ENCODE results near the gene NADK2. TPM values are rescaled to one million over a fixed set of nuclear protein-coding genes. Genes with fewer than 3 reads are reported as not detected.

The NADK2 gene
- total and polyA plus RNA-seq, 3 experiments from 2014 or later = 7.9 to 24.3 (median 22.7) TPM

DNA sequence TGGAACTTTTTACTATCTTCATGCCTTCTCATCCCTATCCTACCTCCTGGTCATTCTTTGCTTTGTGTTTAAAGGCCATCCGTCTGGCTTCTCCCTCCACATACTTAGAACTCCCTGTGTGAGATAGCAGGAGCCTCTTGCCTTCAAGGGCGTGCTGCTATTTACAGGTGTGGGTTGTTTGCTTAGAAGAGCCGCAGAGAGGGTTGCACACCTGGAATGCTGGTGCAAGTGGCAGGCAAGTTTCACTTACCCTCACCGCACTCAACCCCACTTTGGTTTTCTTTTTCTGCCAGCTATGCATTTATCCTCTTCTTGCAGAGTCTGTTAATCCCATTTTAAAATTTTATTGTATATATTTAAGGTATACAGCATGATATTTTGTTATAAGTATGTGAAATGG lies 77.3 kb downstream of the NADK2 start:
- Mint-ChIP-seq H3K27ac (no peak overlapping the region), H3K36me3 (peaks cover 11 to 91% (median 38%) of the 10 kb centered on the region in 3 donors), H3K4me3 (no peak overlapping the region), H3K9me3 (no peaks in the 10 kb centered on the region), H3K4me1 (peaks cover 10 to 46% (median 44%) of the 10 kb centered on the region in 3 donors), H3K27me3 (no peaks in the 10 kb centered on the region)
- Histone ChIP-seq H3K36me3 (ENCODE audit: insufficient read depth, low read length) (peaks cover 14% of the 10 kb centered on the region), H3K4me1 (ENCODE audit: insufficient read depth, low read length) (peaks cover 8% of the 10 kb centered on the region), H3K27ac (ENCODE audit: low read depth, low read length) (no peak overlapping the region), H3K9me3 (ENCODE audit: low read length) (no peaks in the 10 kb centered on the region), H3K4me3 (ENCODE audit: low read length) (no peak overlapping the region), H3K27me3 (ENCODE audit: insufficient read depth, low read length, poor library complexity, severe bottlenecking) (no peaks in the 10 kb centered on the region)
- POLR2A ChIA-PET = no interaction called here
- CTCF ChIA-PET = no interaction called here
- DNase-seq = no peak

DNA sequence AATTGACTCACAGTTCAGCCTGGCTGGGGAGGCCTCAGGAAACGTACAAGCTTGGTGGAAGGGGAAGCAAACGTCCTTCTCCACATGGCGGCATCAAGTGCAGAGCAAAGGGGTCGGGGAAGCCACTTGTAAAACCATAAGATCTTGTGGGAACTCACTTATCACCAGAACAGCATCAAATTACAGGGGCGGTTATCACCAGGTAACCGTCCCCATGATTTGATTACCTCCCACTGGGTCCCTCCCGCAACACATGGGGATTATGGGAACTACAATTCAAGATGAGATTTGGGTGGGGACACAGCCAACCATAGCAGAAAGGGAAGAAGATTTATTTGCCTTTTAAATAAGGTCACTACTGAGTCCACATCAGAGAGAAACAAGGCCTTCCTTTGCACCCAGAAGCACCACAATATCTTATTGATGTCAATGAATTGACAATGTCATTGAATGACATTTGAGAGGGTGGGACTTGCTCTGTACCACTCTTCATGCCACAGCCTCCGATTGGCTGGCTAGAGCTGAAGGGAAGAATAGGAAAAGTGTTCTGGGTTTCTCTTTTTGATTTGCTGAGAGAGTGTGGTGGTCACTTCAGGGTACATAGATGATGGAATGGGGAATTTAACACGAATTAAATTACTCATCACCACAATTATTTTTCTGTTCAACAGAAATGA lies 78.8 kb downstream of the NADK2 start:
- H3K36me3 Mint-ChIP-seq = peaks cover 11 to 92% (median 33%) of the 10 kb centered on the region in 3 donors
- no peak overlapping the region for H3K4me3 ChIP-seq (ENCODE audit: low read length)
- no peak overlapping the region for H3K27ac Mint-ChIP-seq
- peaks cover 9% of the 10 kb centered on the region for H3K36me3 ChIP-seq (ENCODE audit: insufficient read depth, low read length)
- H3K9me3 Mint-ChIP-seq = no peaks in the 10 kb centered on the region
- peaks cover 16 to 47% (median 41%) of the 10 kb centered on the region in 3 donors for H3K4me1 Mint-ChIP-seq
- ChIA-PET CTCF (no interaction called here), POLR2A (no interaction called here)
- H3K9me3 ChIP-seq (ENCODE audit: low read length) = no peaks in the 10 kb centered on the region
- no peaks in the 10 kb centered on the region for H3K27me3 Mint-ChIP-seq
- H3K27ac ChIP-seq (ENCODE audit: low read depth, low read length) = no peak overlapping the region
- no peaks in the 10 kb centered on the region for H3K4me1 ChIP-seq (ENCODE audit: insufficient read depth, low read length)
- DNase-seq = no peak
- no peak overlapping the region for H3K4me3 Mint-ChIP-seq
- no peaks in the 10 kb centered on the region for H3K27me3 ChIP-seq (ENCODE audit: insufficient read depth, low read length, poor library complexity, severe bottlenecking)

DNA sequence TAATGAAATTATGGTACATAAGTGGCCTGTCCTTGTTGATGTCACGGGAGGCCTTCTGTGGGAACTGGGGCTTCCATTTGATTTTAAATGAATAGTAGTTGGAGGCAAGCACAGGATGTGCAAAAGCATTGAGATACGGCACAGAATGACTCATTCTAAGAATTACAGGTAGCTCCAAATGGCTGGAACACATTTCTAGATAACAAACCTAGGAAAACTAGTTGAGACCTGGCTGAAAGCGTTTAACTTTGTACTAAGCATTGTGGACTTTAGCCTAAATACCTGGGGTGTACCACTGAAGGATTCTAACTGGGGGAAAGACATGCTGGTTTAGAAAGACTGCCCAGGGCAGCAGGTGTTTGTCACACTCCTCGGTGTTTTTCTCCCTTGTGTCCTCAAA lies 80.4 kb downstream of the NADK2 start:
- H3K9me3 Mint-ChIP-seq = no peaks in the 10 kb centered on the region
- H3K27me3 Mint-ChIP-seq = no peaks in the 10 kb centered on the region
- Histone ChIP-seq H3K4me1 (ENCODE audit: insufficient read depth, low read length) (no peaks in the 10 kb centered on the region), H3K9me3 (ENCODE audit: low read length) (no peaks in the 10 kb centered on the region), H3K27ac (ENCODE audit: low read depth, low read length) (no peak overlapping the region), H3K27me3 (ENCODE audit: insufficient read depth, low read length, poor library complexity, severe bottlenecking) (no peaks in the 10 kb centered on the region), H3K36me3 (ENCODE audit: insufficient read depth, low read length) (peaks cover 9% of the 10 kb centered on the region), H3K4me3 (ENCODE audit: low read length) (no peak overlapping the region)
- H3K27ac Mint-ChIP-seq = peak overlapping the region in 2 of 8 donors; percentile 13 to 55
- ChIA-PET CTCF (interaction anchor here (1.2 kb wide), 1 partner anchor 19 kb away, joined by 4 read pairs; no protein-coding TSS in a partner anchor), POLR2A (interaction anchor here (0.6 kb wide), 1 partner anchor 52 kb away, joined by 3 read pairs; no protein-coding TSS in a partner anchor)
- peaks cover 5 to 92% (median 35%) of the 10 kb centered on the region in 3 donors for H3K36me3 Mint-ChIP-seq
- no peak for DNase-seq
- H3K4me3 Mint-ChIP-seq = no peak overlapping the region
- peaks cover 21 to 57% (median 49%) of the 10 kb centered on the region in 3 donors for H3K4me1 Mint-ChIP-seq

DNA sequence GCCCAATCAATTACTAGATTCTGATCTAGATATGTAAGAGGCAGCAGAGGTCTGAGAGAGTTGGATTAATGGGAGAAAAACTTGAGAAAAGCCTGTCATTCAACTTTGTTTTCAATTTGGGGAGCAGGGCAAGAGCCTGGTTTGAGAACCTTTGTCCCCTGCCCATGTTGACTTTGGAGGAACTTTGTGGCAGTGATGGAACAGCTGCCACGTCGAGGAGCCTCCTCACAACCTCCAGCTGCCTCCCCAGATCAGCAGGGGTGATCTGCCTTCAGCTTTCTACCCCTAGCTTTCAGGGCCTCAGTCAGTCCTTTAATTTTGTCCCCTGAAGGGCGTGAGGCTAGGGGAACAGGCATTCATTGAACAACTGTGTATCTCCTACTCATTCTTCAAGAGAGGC lies 81.1 kb downstream of the NADK2 start:
- ChIA-PET POLR2A (no interaction called here), CTCF (interaction anchor here (1.2 kb wide), 1 partner anchor 19 kb away, joined by 4 read pairs; no protein-coding TSS in a partner anchor)
- no peaks in the 10 kb centered on the region for H3K27me3 Mint-ChIP-seq
- Histone ChIP-seq H3K4me1 (ENCODE audit: insufficient read depth, low read length) (no peaks in the 10 kb centered on the region), H3K4me3 (ENCODE audit: low read length) (no peak overlapping the region), H3K36me3 (ENCODE audit: insufficient read depth, low read length) (peaks cover 15% of the 10 kb centered on the region), H3K27ac (ENCODE audit: low read depth, low read length) (no peak overlapping the region), H3K27me3 (ENCODE audit: insufficient read depth, low read length, poor library complexity, severe bottlenecking) (no peaks in the 10 kb centered on the region), H3K9me3 (ENCODE audit: low read length) (no peaks in the 10 kb centered on the region)
- no peaks in the 10 kb centered on the region for H3K9me3 Mint-ChIP-seq
- no peak for DNase-seq
- H3K27ac Mint-ChIP-seq = no peak overlapping the region
- peaks cover 23 to 64% (median 56%) of the 10 kb centered on the region in 3 donors for H3K4me1 Mint-ChIP-seq
- H3K4me3 Mint-ChIP-seq = no peak overlapping the region
- H3K36me3 Mint-ChIP-seq = peaks cover 4 to 94% (median 35%) of the 10 kb centered on the region in 3 donors

DNA sequence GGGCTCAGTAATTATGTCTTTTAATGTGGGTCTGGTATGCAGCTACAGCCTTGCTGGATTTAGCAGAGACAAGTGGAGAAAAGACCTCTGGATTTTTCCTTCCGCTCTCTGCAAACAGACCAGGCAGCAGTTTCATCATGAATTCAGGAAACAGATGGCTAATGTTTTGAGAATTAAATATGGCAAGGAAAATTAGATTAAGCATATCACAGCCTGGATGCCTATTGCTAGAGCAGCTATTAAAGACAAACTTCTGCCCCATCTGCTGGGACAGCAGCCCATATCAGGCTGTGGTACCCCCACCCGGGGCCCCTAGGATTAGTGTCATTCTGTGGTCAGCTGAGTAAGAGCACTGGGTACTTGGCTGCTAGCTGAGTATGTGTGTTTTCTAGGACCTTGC lies 83.6 kb downstream of the NADK2 start:
- ChIA-PET POLR2A (no interaction called here), CTCF (no interaction called here)
- no peaks in the 10 kb centered on the region for H3K27me3 Mint-ChIP-seq

DNA sequence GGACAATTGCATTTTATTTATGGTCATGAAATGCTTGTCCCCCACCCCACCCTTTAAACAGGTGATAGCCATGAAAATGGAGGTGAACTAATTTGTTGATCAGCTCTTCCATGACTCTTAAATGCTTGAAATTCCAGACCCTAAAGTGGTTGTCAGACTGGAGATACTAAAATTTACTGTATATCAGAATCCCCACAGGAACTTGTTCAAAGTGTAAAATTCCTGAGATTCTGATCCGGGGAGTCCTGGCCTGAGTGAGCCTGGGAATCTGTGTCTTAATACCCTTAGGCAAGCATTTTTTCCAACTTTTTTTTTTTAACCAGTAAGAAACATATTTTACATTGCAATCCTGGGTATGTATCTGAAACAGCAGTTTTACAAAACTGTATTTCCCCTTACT lies 85.1 kb downstream of the NADK2 start:
- no peaks in the 10 kb centered on the region for H3K27me3 ChIP-seq (ENCODE audit: insufficient read depth, low read length, poor library complexity, severe bottlenecking)
- H3K4me1 Mint-ChIP-seq = peaks cover 44 to 89% (median 70%) of the 10 kb centered on the region in 3 donors
- ChIA-PET POLR2A (no interaction called here), CTCF (no interaction called here)
- H3K36me3 Mint-ChIP-seq = peaks cover 4 to 90% (median 20%) of the 10 kb centered on the region in 3 donors
- H3K9me3 ChIP-seq (ENCODE audit: low read length) = no peaks in the 10 kb centered on the region
- H3K9me3 Mint-ChIP-seq = no peaks in the 10 kb centered on the region
- H3K4me1 ChIP-seq (ENCODE audit: insufficient read depth, low read length) = peaks cover 7% of the 10 kb centered on the region
- no peak overlapping the region for H3K27ac ChIP-seq (ENCODE audit: low read depth, low read length)
- peaks cover 5% of the 10 kb centered on the region for H3K36me3 ChIP-seq (ENCODE audit: insufficient read depth, low read length)
- no peak for DNase-seq
- H3K4me3 ChIP-seq (ENCODE audit: low read length) = no peak overlapping the region
- H3K27ac Mint-ChIP-seq = peak overlapping the region in 1 of 8 donors; percentile 17
- no peak overlapping the region for H3K4me3 Mint-ChIP-seq
- no peaks in the 10 kb centered on the region for H3K27me3 Mint-ChIP-seq

More for the DNA sequence above, 83.6 kb downstream of the NADK2 start:
- peaks cover 5% of the 10 kb centered on the region for H3K36me3 ChIP-seq (ENCODE audit: insufficient read depth, low read length)
- H3K4me1 Mint-ChIP-seq = peaks cover 35 to 85% (median 70%) of the 10 kb centered on the region in 3 donors
- no peaks in the 10 kb centered on the region for H3K9me3 Mint-ChIP-seq
- no peaks in the 10 kb centered on the region for H3K27me3 ChIP-seq (ENCODE audit: insufficient read depth, low read length, poor library complexity, severe bottlenecking)
- no peaks in the 10 kb centered on the region for H3K4me1 ChIP-seq (ENCODE audit: insufficient read depth, low read length)
- H3K4me3 Mint-ChIP-seq = no peak overlapping the region
- no peaks in the 10 kb centered on the region for H3K9me3 ChIP-seq (ENCODE audit: low read length)
- H3K4me3 ChIP-seq (ENCODE audit: low read length) = no peak overlapping the region
- peaks cover 7 to 95% (median 30%) of the 10 kb centered on the region in 3 donors for H3K36me3 Mint-ChIP-seq
- H3K27ac Mint-ChIP-seq = no peak overlapping the region
- no peak overlapping the region for H3K27ac ChIP-seq (ENCODE audit: low read depth, low read length)
- no peak for DNase-seq

DNA sequence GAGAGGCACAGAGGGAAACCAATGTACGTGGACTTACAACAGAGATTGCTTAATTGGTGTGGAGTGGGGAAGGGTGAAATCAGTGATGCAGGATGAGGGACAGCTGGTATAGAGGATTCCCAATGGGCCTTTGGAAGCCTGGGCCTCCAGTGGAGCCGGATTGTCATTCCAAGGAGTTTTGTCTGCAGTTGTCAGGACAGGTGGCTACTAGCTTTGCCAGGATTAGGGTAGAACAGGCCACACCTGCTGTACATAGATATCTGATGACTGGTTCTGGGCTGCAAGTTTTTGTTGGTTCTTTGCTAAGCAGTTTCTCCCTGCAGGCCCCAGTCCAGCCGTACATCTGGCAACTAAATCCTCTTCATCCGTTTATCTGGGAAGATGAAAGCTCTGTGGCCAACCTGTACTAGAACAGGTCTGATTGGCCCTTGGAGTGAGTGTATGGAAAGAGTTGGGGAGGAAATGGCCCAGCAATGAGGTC lies 85.6 kb downstream of the NADK2 start:
- Mint-ChIP-seq H3K27me3 (no peaks in the 10 kb centered on the region), H3K4me1 (peaks cover 44 to 85% (median 67%) of the 10 kb centered on the region in 3 donors), H3K27ac (peak overlapping the region in 1 of 8 donors; percentile 35), H3K4me3 (peak overlapping the region in 2 of 7 donors; percentile 12 to 19), H3K36me3 (peaks cover 4 to 88% (median 16%) of the 10 kb centered on the region in 3 donors), H3K9me3 (no peaks in the 10 kb centered on the region)
- ChIA-PET CTCF (no interaction called here), POLR2A (no interaction called here)
- peaks cover 5% of the 10 kb centered on the region for H3K36me3 ChIP-seq (ENCODE audit: insufficient read depth, low read length)
- no peak for DNase-seq
- H3K27me3 ChIP-seq (ENCODE audit: insufficient read depth, low read length, poor library complexity, severe bottlenecking) = no peaks in the 10 kb centered on the region
- no peaks in the 10 kb centered on the region for H3K9me3 ChIP-seq (ENCODE audit: low read length)
- H3K4me1 ChIP-seq (ENCODE audit: insufficient read depth, low read length) = peaks cover 7% of the 10 kb centered on the region
- no peak overlapping the region for H3K4me3 ChIP-seq (ENCODE audit: low read length)
- no peak overlapping the region for H3K27ac ChIP-seq (ENCODE audit: low read depth, low read length)

DNA sequence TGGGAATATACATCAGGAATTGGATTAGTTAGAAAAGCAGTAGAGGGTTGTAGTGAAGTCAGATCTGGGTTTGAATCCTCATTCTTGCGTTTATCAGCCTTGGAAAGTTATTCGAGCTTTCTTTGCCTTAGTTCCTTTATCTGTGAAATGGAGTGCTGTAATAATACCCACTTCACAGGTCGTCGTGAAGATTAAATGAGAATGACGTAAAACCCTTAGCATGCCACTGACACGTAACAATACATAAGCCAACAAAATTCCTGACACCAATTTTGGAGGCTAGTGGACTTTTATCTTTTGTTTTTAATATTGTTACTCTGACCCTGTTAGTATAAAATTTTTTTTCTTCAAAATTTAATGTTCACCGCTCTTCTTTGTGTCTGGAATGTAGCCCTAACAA lies 86.4 kb downstream of the NADK2 start:
- Mint-ChIP-seq H3K27ac (peak overlapping the region in 1 of 8 donors; percentile 77), H3K4me1 (peaks cover 52 to 87% (median 73%) of the 10 kb centered on the region in 3 donors), H3K4me3 (peak overlapping the region in 1 of 7 donors; percentile 19), H3K9me3 (no peaks in the 10 kb centered on the region), H3K27me3 (no peaks in the 10 kb centered on the region), H3K36me3 (peaks cover 4 to 83% (median 15%) of the 10 kb centered on the region in 3 donors)
- Histone ChIP-seq H3K9me3 (ENCODE audit: low read length) (no peaks in the 10 kb centered on the region), H3K27ac (ENCODE audit: low read depth, low read length) (no peak overlapping the region), H3K4me3 (ENCODE audit: low read length) (no peak overlapping the region), H3K36me3 (ENCODE audit: insufficient read depth, low read length) (peaks cover 5% of the 10 kb centered on the region), H3K4me1 (ENCODE audit: insufficient read depth, low read length) (peaks cover 13% of the 10 kb centered on the region), H3K27me3 (ENCODE audit: insufficient read depth, low read length, poor library complexity, severe bottlenecking) (no peaks in the 10 kb centered on the region)
- POLR2A ChIA-PET = no interaction called here
- CTCF ChIA-PET = no interaction called here
- DNase-seq = no peak
